HG02759 (cell line): ENCODE results near the gene COL26A1.
"Not testable (repeated sequence)": the region's sequence is repeated elsewhere in the genome, so short reads cannot be mapped to it uniquely, and the experiment has no call there.

Source experiments
- ATAC-seq: cut with Tn5 transposase; IDR thresholded peaks from one replicate; pipeline ENCODE4 v1.9.1; 2021; ENCODE audit warnings: mild to moderate bottlenecking, moderate library complexity; ENCODE audit not compliant: unreplicated experiment

The COL26A1 gene

GRCh38 chr7:101490439-101490838 lies 127.8 kb downstream of the COL26A1 start:
- ATAC-seq, result not testable (repeated sequence)

GRCh38 chr7:101491442-101491841 lies 128.8 kb downstream of the COL26A1 start:
- ATAC-seq, result not testable (repeated sequence)

- ATAC-seq, result no peak
Measured at GRCh38 chr7:101494602-101495329, 132.1 kb downstream of the COL26A1 start.

GRCh38 chr7:101496017-101496416 lies 133.3 kb downstream of the COL26A1 start:
- ATAC-seq, result no peak

- ATAC-seq, result no peak
Measured at GRCh38 chr7:101501351-101501750, 138.7 kb downstream of the COL26A1 start.

- no peak for ATAC-seq
Measured at GRCh38 chr7:101502466-101503098, 139.9 kb downstream of the COL26A1 start.

GRCh38 chr7:101505510-101505909 lies 142.8 kb downstream of the COL26A1 start:
- not testable (repeated sequence) for ATAC-seq

GRCh38 chr7:101506531-101506930 lies 143.9 kb downstream of the COL26A1 start:
- no peak for ATAC-seq

GRCh38 chr7:101507327-101507726 lies 144.7 kb downstream of the COL26A1 start:
- no peak for ATAC-seq

- no peak for ATAC-seq
Measured at GRCh38 chr7:101507791-101508252, 145.1 kb downstream of the COL26A1 start.

GRCh38 chr7:101510297-101510696 lies 147.6 kb downstream of the COL26A1 start:
- ATAC-seq, result no peak

GRCh38 chr7:101511965-101512364 lies 149.3 kb downstream of the COL26A1 start:
- no peak for ATAC-seq

- ATAC-seq, result no peak
Measured at GRCh38 chr7:101516851-101517250, 154.2 kb downstream of the COL26A1 start.

GRCh38 chr7:101517304-101517703 lies 154.6 kb downstream of the COL26A1 start:
- ATAC-seq, result no peak

- no peak for ATAC-seq
Measured at GRCh38 chr7:101518336-101518735, 155.7 kb downstream of the COL26A1 start.

GRCh38 chr7:101519324-101520023 lies 156.8 kb downstream of the COL26A1 start:
- no peak for ATAC-seq

- ATAC-seq, result no peak
Measured at GRCh38 chr7:101521430-101521925, 158.8 kb downstream of the COL26A1 start.

- ATAC-seq, result no peak
Measured at GRCh38 chr7:101522021-101522420, 159.3 kb downstream of the COL26A1 start.

- ATAC-seq, result no peak
Measured at GRCh38 chr7:101527844-101528667, 165.4 kb downstream of the COL26A1 start.

- ATAC-seq, result no peak
Measured at GRCh38 chr7:101529560-101529959, 166.9 kb downstream of the COL26A1 start.
